ENCODE results near the gene CCDC92B.

The CCDC92B gene

GRCh38 chr17:2704031-2704889, 45.2 kb downstream of the CCDC92B start:
- TF ChIP-seq CTCF (IDR thresholded peaks at IDR 0.05) = no peak
- Histone ChIP-seq H3K4me1 (peaks cover 5 to 31% (median 25%) of the 10 kb centered on the region in 4 donors), H3K9me3 (no peaks in the 10 kb centered on the region), H3K27me3 (no peaks in the 10 kb centered on the region), H3K4me3 (no peak overlapping the region), H3K36me3 (peaks cover 31 to 52% (median 46%) of the 10 kb centered on the region in 3 donors), H3K27ac (no peak overlapping the region)
- intact Hi-C loops (cut with DNase I; ENCODE audit: low total_unique reads) = no loop called here
- peak in 1 of 2 donors; percentile 51 for DNase-seq

- H3K27ac ChIP-seq = no peak overlapping the region
- no peak overlapping the region for H3K4me3 ChIP-seq
- intact Hi-C loops (cut with DNase I; ENCODE audit: low total_unique reads) = no loop called here
- TF ChIP-seq CTCF (IDR thresholded peaks at IDR 0.05) = no peak
- H3K36me3 ChIP-seq = peaks cover 34 to 59% (median 51%) of the 10 kb centered on the region in 3 donors
- H3K4me1 ChIP-seq = peaks cover 5 to 25% (median 18%) of the 10 kb centered on the region in 4 donors
- no peaks in the 10 kb centered on the region for H3K27me3 ChIP-seq
- H3K9me3 ChIP-seq = no peaks in the 10 kb centered on the region
- no peak for DNase-seq
These were observed 45.8 kb downstream of the CCDC92B start for GRCh38 chr17:2703606-2704005.

- TF ChIP-seq CTCF (IDR thresholded peaks at IDR 0.05) = no peak
- intact Hi-C loops (cut with DNase I; ENCODE audit: low total_unique reads) = no loop called here
- peak in 1 of 2 donors; percentile 63 for DNase-seq
- H3K27ac ChIP-seq = no peak overlapping the region
- peaks cover 4 to 20% (median 14%) of the 10 kb centered on the region in 4 donors for H3K4me1 ChIP-seq
- H3K36me3 ChIP-seq = peaks cover 38 to 63% (median 55%) of the 10 kb centered on the region in 3 donors
- no peaks in the 10 kb centered on the region for H3K27me3 ChIP-seq
- no peak overlapping the region for H3K4me3 ChIP-seq
- no peaks in the 10 kb centered on the region for H3K9me3 ChIP-seq
These were observed 46.3 kb downstream of the CCDC92B start for GRCh38 chr17:2703181-2703580.

- intact Hi-C loops (cut with DNase I; ENCODE audit: low total_unique reads) = no loop called here
- H3K36me3 ChIP-seq = peaks cover 48 to 73% (median 65%) of the 10 kb centered on the region in 3 donors
These were observed 47.3 kb downstream of the CCDC92B start for GRCh38 chr17:2701996-2702741.

More at GRCh38 chr17:2701996-2702741, 47.3 kb downstream of the CCDC92B start:
- no peak overlapping the region for H3K27ac ChIP-seq
- H3K4me3 ChIP-seq = no peak overlapping the region
- no peaks in the 10 kb centered on the region for H3K9me3 ChIP-seq
- peaks cover 0 to 10% (median 4%) of the 10 kb centered on the region in 4 donors for H3K4me1 ChIP-seq
- peak in 1 of 2 donors; percentile 51 for DNase-seq
- no peak for TF ChIP-seq CTCF (IDR thresholded peaks at IDR 0.05)
- H3K27me3 ChIP-seq = no peaks in the 10 kb centered on the region

All from tibial artery (tissue), 4 donors.